ENCODE data around the gene SYAP1. TPM values are rescaled to one million over a fixed set of nuclear protein-coding genes. Genes with fewer than 3 reads are reported as not detected.

Gene SYAP1
- total RNA-seq, 1 experiment from 2014 or later, result 18.5 TPM

GRCh38 chrX:16785247-16786138 lies 66.1 kb downstream of the SYAP1 start:
- Mint-ChIP-seq H3K27ac (peak overlapping the region; percentile 97), H3K36me3 (peaks cover 8% of the 10 kb centered on the region; the same call in 1 of the 2 replicates), H3K27me3 (ENCODE audit: low read depth) (no peaks in the 10 kb centered on the region), H3K9me3 (no peaks in the 10 kb centered on the region), H3K4me3 (peak overlapping the region; percentile 96), H3K4me1 (peaks cover 8% of the 10 kb centered on the region)
- ATAC-seq, result no peak
- ChIA-PET CTCF (no interaction called here), POLR2A (interaction anchor here (1.0 kb wide), 1 partner anchor 66 kb away, joined by 4 read pairs; the partner anchor contains the start of gene SYAP1)
- DNase-seq (ENCODE audit: low spot score), result no peak
- TF ChIP-seq IRF1 (CRISPR knock-in tag; IDR thresholded peaks at IDR 0.05) (no peak), SP1 (CRISPR knock-in tag; conservative IDR thresholded peaks at IDR 0.05) (no peak), ZNF138 (CRISPR knock-in tag; conservative IDR thresholded peaks at IDR 0.05) (no peak), FOXP4 (CRISPR knock-in tag; IDR thresholded peaks at IDR 0.05) (no peak), TEAD1 (CRISPR knock-in tag; IDR thresholded peaks at IDR 0.05) (no peak), PRRX2 (CRISPR knock-in tag; IDR thresholded peaks at IDR 0.05) (no peak), HMGA2 (CRISPR knock-in tag; IDR thresholded peaks at IDR 0.05) (no peak), ZNF671 (CRISPR knock-in tag; IDR thresholded peaks at IDR 0.05) (no peak)

- no peaks in the 10 kb centered on the region for H3K9me3 Mint-ChIP-seq
Measured at GRCh38 chrX:16786139-16786790, 66.9 kb downstream of the SYAP1 start, which contains the start of gene TXLNG. TSS of gene TXLNG (plus strand) at chrX:16786466. CDS start at chrX:16786488, 22 bp downstream.

More at GRCh38 chrX:16786139-16786790, 66.9 kb downstream of the SYAP1 start, which contains the start of gene TXLNG:
- ChIA-PET CTCF (no interaction called here), POLR2A (interaction anchor here (1.0 kb wide), 1 partner anchor 67 kb away, joined by 4 read pairs; the partner anchor contains the start of gene SYAP1)
- TF ChIP-seq MAX (CRISPR knock-in tag; IDR thresholded peaks at IDR 0.05), result peak; percentile 51
- peak; percentile 71 for TF ChIP-seq SP1 (CRISPR knock-in tag; conservative IDR thresholded peaks at IDR 0.05)
- no peak for TF ChIP-seq NR2C2 (CRISPR knock-in tag; IDR thresholded peaks at IDR 0.05)
- TF ChIP-seq ZNF396 (CRISPR knock-in tag; IDR thresholded peaks at IDR 0.05; ENCODE audit: borderline replicate concordance), result no peak
- TF ChIP-seq USF1 (CRISPR knock-in tag; IDR thresholded peaks at IDR 0.05), result peak; percentile 93
- peak; percentile 69 for TF ChIP-seq FOXK1 (CRISPR knock-in tag; IDR thresholded peaks at IDR 0.05)
- TF ChIP-seq PRDM15 (CRISPR knock-in tag; IDR thresholded peaks at IDR 0.05), result no peak
- peak; percentile 94 for TF ChIP-seq USF2 (CRISPR knock-in tag; IDR thresholded peaks at IDR 0.05)
- TF ChIP-seq FOXP4 (CRISPR knock-in tag; IDR thresholded peaks at IDR 0.05), result no peak
- no peak for TF ChIP-seq HMGXB4 (CRISPR knock-in tag; IDR thresholded peaks at IDR 0.05)
- peak; percentile 63; the same call in 1 of the 2 replicates for TF ChIP-seq CREM (CRISPR knock-in tag; IDR thresholded peaks at IDR 0.05)
- no peak for TF ChIP-seq ZNF121 (CRISPR knock-in tag; IDR thresholded peaks at IDR 0.05)
- peak; percentile 48; the same call in 1 of the 2 replicates for TF ChIP-seq NFYB (CRISPR knock-in tag; conservative IDR thresholded peaks at IDR 0.05; ENCODE audit: low read depth)
- peak within 1 kb of the TSS; percentile 96 for H3K4me3 Mint-ChIP-seq
- peaks cover 8% of the 10 kb centered on the region; the same call in 1 of the 2 replicates for H3K36me3 Mint-ChIP-seq
- ATAC-seq (peak; percentile 99), DNase-seq (ENCODE audit: low spot score) (peak; percentile 95)
- no peaks in the 10 kb centered on the region for H3K27me3 Mint-ChIP-seq (ENCODE audit: low read depth)
- peak within 1 kb of the TSS; percentile 97 for H3K27ac Mint-ChIP-seq
- peaks cover 8% of the 10 kb centered on the region for H3K4me1 Mint-ChIP-seq
